Trophoblast cell (in vitro differentiated cells and primary cell): ENCODE data around the gene DCAF8L2.

ENCODE experiments used
- DNase-seq, 2 donors: peaks; one replicate each; pipeline ENCODE4 v3.0.0-alpha.2; 2016
- H2AFZ ChIP-seq: 2 replicates; pipeline ENCODE4 v1.6.1; 2013; ENCODE audit warnings: low read length, moderate library complexity, mild to moderate bottlenecking; ENCODE audit not compliant: insufficient read depth, poor library complexity
- H2AK5ac ChIP-seq: 2 replicates; pipeline ENCODE4 v1.6.1; 2013; ENCODE audit warnings: mild to moderate bottlenecking, low read length
- H2BK120ac ChIP-seq: 2 replicates; pipeline ENCODE4 v1.6.1; 2013; ENCODE audit warnings: low read length, mild to moderate bottlenecking, moderate library complexity; ENCODE audit not compliant: insufficient read depth, poor library complexity
- H2BK12ac ChIP-seq: 2 replicates; pipeline ENCODE4 v1.6.1; 2013; ENCODE audit warnings: mild to moderate bottlenecking, low read length, moderate library complexity
- H2BK5ac ChIP-seq: 2 replicates; pipeline ENCODE4 v1.6.1; 2013; ENCODE audit warnings: low read length, low read depth, moderate library complexity, mild to moderate bottlenecking; ENCODE audit not compliant: poor library complexity
- H3K14ac ChIP-seq: 2 replicates; pipeline ENCODE4 v1.6.1; 2013; ENCODE audit warnings: mild to moderate bottlenecking, low read length
- H3K18ac ChIP-seq: 2 replicates; pipeline ENCODE4 v1.6.1; 2013; ENCODE audit warnings: mild to moderate bottlenecking, low read length
- H3K23ac ChIP-seq: 2 replicates; pipeline ENCODE4 v1.6.1; 2013; ENCODE audit warnings: low read length
- H3K27ac ChIP-seq: 2 replicates; pipeline ENCODE4 v1.5.1; 2013; ENCODE audit warnings: low read depth, mild to moderate bottlenecking, inconsistent platforms, low read length, moderate library complexity
- H3K27me3 ChIP-seq: 2 replicates; pipeline ENCODE4 v1.6.1; 2013; ENCODE audit warnings: inconsistent platforms, mild to moderate bottlenecking, low read length, moderate library complexity; ENCODE audit not compliant: insufficient read depth
- H3K36me3 ChIP-seq, 2 experiments: 1 replicate in 1 of 2; 2 replicates in 1 of 2; pipeline ENCODE4 v1.6.1; 2013; ENCODE audit warnings: low read length in 2 of 2, mild to moderate bottlenecking in 2 of 2, moderate library complexity in 1 of 2; ENCODE audit not compliant: insufficient read depth in 2 of 2, control insufficient read depth in 1 of 2
- H3K4ac ChIP-seq: 2 replicates; pipeline ENCODE4 v1.6.1; 2013; ENCODE audit warnings: low read depth, mild to moderate bottlenecking, low read length, moderate library complexity
- H3K4me1 ChIP-seq, 2 experiments: 1 replicate in 1 of 2; 2 replicates in 1 of 2; pipeline ENCODE4 v1.6.1; 2013; ENCODE audit warnings: low read length in 2 of 2, mild to moderate bottlenecking in 2 of 2, moderate library complexity in 1 of 2; ENCODE audit not compliant: insufficient read depth in 2 of 2, control insufficient read depth in 1 of 2
- H3K4me2 ChIP-seq: 2 replicates; pipeline ENCODE4 v1.6.1; 2013; ENCODE audit warnings: inconsistent platforms, mild to moderate bottlenecking, low read length, moderate library complexity
- H3K4me3 ChIP-seq: 2 replicates; pipeline ENCODE4 v1.5.1; 2013; ENCODE audit warnings: mild to moderate bottlenecking, low read depth, low read length, inconsistent platforms
- H3K79me1 ChIP-seq: one replicate; pipeline ENCODE4 v1.6.1; 2013; ENCODE audit warnings: low read length
- H3K79me2 ChIP-seq: 2 replicates; pipeline ENCODE4 v1.6.1; 2013; ENCODE audit warnings: low read length, mild to moderate bottlenecking; ENCODE audit not compliant: control insufficient read depth, insufficient read depth, poor library complexity
- H3K9ac ChIP-seq: 2 replicates; pipeline ENCODE4 v1.6.1; 2013; ENCODE audit warnings: mild to moderate bottlenecking, low read length
- H3K9me3 ChIP-seq: 2 replicates; pipeline ENCODE4 v1.6.1; 2013; ENCODE audit warnings: low read depth, mild to moderate bottlenecking, control low read depth, inconsistent platforms, low read length; ENCODE audit not compliant: insufficient read depth
- H4K12ac ChIP-seq: 2 replicates; pipeline ENCODE4 v1.6.1; 2013; ENCODE audit warnings: low read depth, mild to moderate bottlenecking, low read length, moderate library complexity
- H4K8ac ChIP-seq: 2 replicates; pipeline ENCODE4 v1.6.1; 2013; ENCODE audit warnings: low read depth, mild to moderate bottlenecking, low read length, moderate library complexity
- H4K91ac ChIP-seq: one replicate; pipeline ENCODE4 v1.6.1; 2013; ENCODE audit warnings: low read depth, mild to moderate bottlenecking, low read length, moderate library complexity
- WGBS: extraction: QIAGEN DNeasy Blood & Tissue Kit; methylation state at CpG from one replicate; pipeline ENCODE4 v1.1.7; 2013; ENCODE audit warnings: missing lambda C conversion rate; ENCODE audit not compliant: insufficient read length, insufficient coverage; ENCODE audit errors: extremely low coverage; 5-methylcytosine and 5-hydroxymethylcytosine counted together

DCAF8L2 gene

GRCh38 chrX:27599928-27600327 is 9.8 kb downstream of the DCAF8L2 start:
- Histone ChIP-seq H4K91ac (no peak overlapping the region), H3K36me3 (no peaks in the 10 kb centered on the region), H3K9ac (no peak overlapping the region), H2BK120ac (no peak overlapping the region), H3K14ac (no peak overlapping the region), H3K9me3 (no peaks in the 10 kb centered on the region), H3K27ac (no peak overlapping the region), H4K12ac (no peak overlapping the region), H2AFZ (no peak overlapping the region), H3K4me3 (no peak overlapping the region), H2BK12ac (no peak overlapping the region), H3K79me1 (no peaks in the 10 kb centered on the region), H4K8ac (no peak overlapping the region), H3K4ac (no peak overlapping the region), H3K23ac (no peak overlapping the region), H3K18ac (no peak overlapping the region), H2AK5ac (no peak overlapping the region), H3K27me3 (no peaks in the 10 kb centered on the region), H2BK5ac (no peak overlapping the region), H3K4me2 (no peak overlapping the region), H3K4me1 (no peaks in the 10 kb centered on the region), H3K79me2 (no peaks in the 10 kb centered on the region)
- no CpG with 5 or more reads among the region's 4 CpGs for WGBS
- no peak for DNase-seq

- Histone ChIP-seq H4K12ac (no peak overlapping the region), H3K27ac (no peak overlapping the region), H2BK120ac (no peak overlapping the region), H2AFZ (no peak overlapping the region), H3K4me3 (no peak overlapping the region), H4K91ac (no peak overlapping the region), H3K4ac (no peak overlapping the region), H4K8ac (no peak overlapping the region), H3K27me3 (no peaks in the 10 kb centered on the region), H3K14ac (no peak overlapping the region), H3K4me2 (no peak overlapping the region), H3K18ac (no peak overlapping the region), H3K9me3 (no peaks in the 10 kb centered on the region), H3K4me1 (no peaks in the 10 kb centered on the region), H3K79me2 (no peaks in the 10 kb centered on the region), H3K23ac (no peak overlapping the region), H2AK5ac (no peak overlapping the region), H3K79me1 (no peaks in the 10 kb centered on the region), H3K9ac (no peak overlapping the region), H3K36me3 (no peaks in the 10 kb centered on the region), H2BK5ac (no peak overlapping the region), H2BK12ac (no peak overlapping the region)
- WGBS = no CpG with 5 or more reads among the region's 2 CpGs
- no peak for DNase-seq
Observed at GRCh38 chrX:27600686-27601085, 10.5 kb downstream of the DCAF8L2 start.

- Histone ChIP-seq H3K79me1 (no peaks in the 10 kb centered on the region), H3K14ac (no peak overlapping the region), H2AFZ (no peak overlapping the region), H4K12ac (no peak overlapping the region), H4K8ac (no peak overlapping the region), H3K4me1 (no peaks in the 10 kb centered on the region), H3K18ac (no peak overlapping the region), H3K36me3 (no peaks in the 10 kb centered on the region), H3K4me2 (no peak overlapping the region), H3K27ac (no peak overlapping the region), H4K91ac (no peak overlapping the region), H3K9ac (no peak overlapping the region), H3K27me3 (no peaks in the 10 kb centered on the region), H3K4ac (no peak overlapping the region), H3K4me3 (no peak overlapping the region), H3K23ac (no peak overlapping the region), H2BK5ac (no peak overlapping the region), H2BK12ac (no peak overlapping the region), H2AK5ac (no peak overlapping the region), H3K79me2 (no peaks in the 10 kb centered on the region), H2BK120ac (no peak overlapping the region), H3K9me3 (no peaks in the 10 kb centered on the region)
- no peak for DNase-seq
- WGBS = no CpG with 5 or more reads among the region's 4 CpGs
Observed at GRCh38 chrX:27608671-27609070, 18.5 kb downstream of the DCAF8L2 start.

- H2BK12ac ChIP-seq = no peak overlapping the region
Observed at GRCh38 chrX:27619459-27619858, 29.3 kb downstream of the DCAF8L2 start.

More at GRCh38 chrX:27619459-27619858, 29.3 kb downstream of the DCAF8L2 start:
- no peaks in the 10 kb centered on the region for H3K79me2 ChIP-seq
- H3K36me3 ChIP-seq = no peaks in the 10 kb centered on the region
- no peak overlapping the region for H4K91ac ChIP-seq
- no CpG with 5 or more reads among the region's 1 CpG for WGBS
- no peak overlapping the region for H3K4ac ChIP-seq
- H2BK5ac ChIP-seq = no peak overlapping the region
- no peak overlapping the region for H3K9ac ChIP-seq
- no peak overlapping the region for H3K27ac ChIP-seq
- no peak overlapping the region for H2AK5ac ChIP-seq
- H2AFZ ChIP-seq = no peak overlapping the region
- no peaks in the 10 kb centered on the region for H3K79me1 ChIP-seq
- H2BK120ac ChIP-seq = no peak overlapping the region
- H3K4me2 ChIP-seq = no peak overlapping the region
- no peaks in the 10 kb centered on the region for H3K27me3 ChIP-seq
- no peak overlapping the region for H3K18ac ChIP-seq
- H3K23ac ChIP-seq = no peak overlapping the region
- H3K14ac ChIP-seq = no peak overlapping the region
- no peak overlapping the region for H4K12ac ChIP-seq
- H3K4me1 ChIP-seq = no peaks in the 10 kb centered on the region
- no peak overlapping the region for H3K4me3 ChIP-seq
- no peak overlapping the region for H4K8ac ChIP-seq
- H3K9me3 ChIP-seq = no peaks in the 10 kb centered on the region
- DNase-seq = no peak
